ENCODE data around the gene SERPINA3. TPM values are rescaled to one million over a fixed set of nuclear protein-coding genes. Genes with fewer than 3 reads are reported as not detected.

Gene SERPINA3
- polyA plus RNA-seq, 1 donor (not counting 4 experiments of a cell fraction or from before 2014, with no cell fraction given): 0.50 TPM

GRCh38 chr14:94653321-94653720 lies 41.1 kb downstream of the SERPINA3 start:
- H3K36me3 ChIP-seq (ENCODE audit: control insufficient read depth in 2 of 2, extremely low read depth in 1 of 2, insufficient read depth in 2 of 2, low read length in 2 of 2): no peaks in the 10 kb centered on the region
- H2AFZ ChIP-seq (ENCODE audit: control insufficient read depth, low read length): no peak overlapping the region
- H3K27me3 ChIP-seq (ENCODE audit: control insufficient read depth, extremely low read depth, insufficient read depth, low read length): no peaks in the 10 kb centered on the region
- no peak for DNase-seq (ENCODE audit: low read depth, low spot score)
- no peak for FAIRE-seq
- no peak overlapping the region for H3K27ac ChIP-seq (ENCODE audit: control insufficient read depth, insufficient read depth, low read length)
- no peak overlapping the region for H3K4me2 ChIP-seq (ENCODE audit: control insufficient read depth, extremely low read depth, insufficient read depth, low read depth, low read length)
- no peaks in the 10 kb centered on the region for H3K79me2 ChIP-seq (ENCODE audit: control insufficient read depth, insufficient read depth, low read length)
- H3K4me3 ChIP-seq (ENCODE audit: control insufficient read depth in 2 of 3, extremely low read depth in 1 of 3, insufficient read depth in 2 of 3, low read depth in 1 of 3, low read length in 3 of 3): no peak overlapping the region
- H3K9ac ChIP-seq (ENCODE audit: control insufficient read depth, extremely low read depth, insufficient read depth, low read length): no peak overlapping the region
- H3K4me1 ChIP-seq (ENCODE audit: control insufficient read depth, extremely low read depth, insufficient read depth, low read length): no peaks in the 10 kb centered on the region
- H3K9me1 ChIP-seq (ENCODE audit: control insufficient read depth, extremely low read depth, insufficient read depth, low read length): no peaks in the 10 kb centered on the region
- dilution Hi-C loops (cut with MboI; ENCODE audit: extremely low pct_ligation_motif_present, low sequenced_read_pairs): no loop called here
- no peaks in the 10 kb centered on the region for H4K20me1 ChIP-seq (ENCODE audit: control insufficient read depth, extremely low read depth, insufficient read depth, low read length)
- no peaks in the 10 kb centered on the region for H3K9me3 ChIP-seq (ENCODE audit: control insufficient read depth, low read depth, low read length)
- no peak for TF ChIP-seq CTCF (optimal IDR thresholded peaks at IDR 0.05 in 1 of 3, IDR thresholded peaks at IDR 0.05 in 1 of 3, conservative IDR thresholded peaks at IDR 0.05 in 1 of 3; ENCODE audit: extremely low read depth in 1 of 3, insufficient read depth in 2 of 3, low read length in 3 of 3)

DNA sequence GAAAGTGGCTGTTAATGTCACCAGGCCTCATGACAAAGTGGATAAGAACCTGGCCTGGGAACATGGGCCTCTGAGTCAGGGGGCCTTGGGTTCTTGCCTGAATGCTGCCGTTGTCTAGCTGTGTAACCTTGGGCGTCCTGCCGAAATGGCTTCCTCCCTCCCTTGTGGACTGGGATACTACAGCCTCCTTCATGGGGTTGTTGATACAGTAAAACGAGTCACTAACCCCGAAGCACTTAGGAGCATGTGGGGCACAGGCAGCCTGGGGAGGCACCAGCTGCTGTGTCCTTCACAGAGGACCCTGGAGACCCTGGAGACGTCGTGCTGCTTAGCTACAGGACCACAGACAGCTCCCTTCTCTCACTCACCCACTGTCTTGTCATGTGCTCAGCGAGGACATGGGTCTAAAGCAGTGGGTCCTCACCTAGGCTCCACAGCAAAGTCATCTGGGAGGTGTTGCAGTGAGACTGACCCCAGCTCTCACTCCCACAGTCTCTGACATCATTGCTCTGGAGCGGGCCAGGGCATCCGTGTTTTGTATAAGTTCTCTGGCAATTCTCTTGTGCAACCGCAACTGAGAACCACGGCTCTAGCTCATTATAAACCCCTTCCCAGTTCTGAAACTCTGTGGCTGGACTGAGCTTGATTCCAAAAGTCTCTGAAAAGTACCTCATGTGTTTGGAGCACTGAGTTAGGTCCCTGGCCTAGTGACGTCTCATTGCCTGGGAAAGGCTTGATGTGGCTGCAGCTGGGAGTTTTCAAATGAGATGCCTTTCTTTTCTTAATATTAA lies 42.1 kb downstream of the SERPINA3 start:
- FAIRE-seq: no peak

More for the DNA sequence above, 42.1 kb downstream of the SERPINA3 start:
- H4K20me1 ChIP-seq (ENCODE audit: control insufficient read depth, extremely low read depth, insufficient read depth, low read length): no peaks in the 10 kb centered on the region
- H2AFZ ChIP-seq (ENCODE audit: control insufficient read depth, low read length): no peak overlapping the region
- H3K9ac ChIP-seq (ENCODE audit: control insufficient read depth, extremely low read depth, insufficient read depth, low read length): no peak overlapping the region
- H3K4me1 ChIP-seq (ENCODE audit: control insufficient read depth, extremely low read depth, insufficient read depth, low read length): no peaks in the 10 kb centered on the region
- DNase-seq (ENCODE audit: low read depth, low spot score): no peak
- no peak overlapping the region for H3K4me2 ChIP-seq (ENCODE audit: control insufficient read depth, extremely low read depth, insufficient read depth, low read depth, low read length)
- no peaks in the 10 kb centered on the region for H3K9me1 ChIP-seq (ENCODE audit: control insufficient read depth, extremely low read depth, insufficient read depth, low read length)
- TF ChIP-seq CTCF (optimal IDR thresholded peaks at IDR 0.05 in 1 of 3, IDR thresholded peaks at IDR 0.05 in 1 of 3, conservative IDR thresholded peaks at IDR 0.05 in 1 of 3; ENCODE audit: extremely low read depth in 1 of 3, insufficient read depth in 2 of 3, low read length in 3 of 3) (no peak), EZH2 (IDR thresholded peaks at IDR 0.05; ENCODE audit: low read length) (no peak)
- no peaks in the 10 kb centered on the region for H3K27me3 ChIP-seq (ENCODE audit: control insufficient read depth, extremely low read depth, insufficient read depth, low read length)
- H3K9me3 ChIP-seq (ENCODE audit: control insufficient read depth, low read depth, low read length): no peaks in the 10 kb centered on the region
- no peaks in the 10 kb centered on the region for H3K36me3 ChIP-seq (ENCODE audit: control insufficient read depth in 2 of 2, extremely low read depth in 1 of 2, insufficient read depth in 2 of 2, low read length in 2 of 2)
- dilution Hi-C loops (cut with MboI; ENCODE audit: extremely low pct_ligation_motif_present, low sequenced_read_pairs): no loop called here
- no peaks in the 10 kb centered on the region for H3K79me2 ChIP-seq (ENCODE audit: control insufficient read depth, insufficient read depth, low read length)
- no peak overlapping the region for H3K27ac ChIP-seq (ENCODE audit: control insufficient read depth, insufficient read depth, low read length)
- no peak overlapping the region for H3K4me3 ChIP-seq (ENCODE audit: control insufficient read depth in 2 of 3, extremely low read depth in 1 of 3, insufficient read depth in 2 of 3, low read depth in 1 of 3, low read length in 3 of 3)
